HEK293 (cell line): ENCODE results near the gene WDR1.

Experiments used
- YY1 ChIP-seq: fragments of 450-650 bp; formaldehyde crosslinking; IDR thresholded peaks from 2 replicates; pipeline ENCODE4 v1.5.1; 2018; ENCODE audit warnings: missing biosample characterization, missing genetic modification characterization
- ZBTB26 ChIP-seq: fragments of 450-650 bp; formaldehyde crosslinking; optimal IDR thresholded peaks from 2 replicates; pipeline ENCODE3; 2016; ENCODE audit warnings: missing biosample characterization, mild to moderate bottlenecking, missing genetic modification characterization
- ZBTB44 ChIP-seq: fragments of 450-650 bp; IDR thresholded peaks from 2 replicates; pipeline ENCODE4 v1.5.1; 2018; ENCODE audit warnings: missing biosample characterization, mild to moderate bottlenecking, missing genetic modification characterization
- ZNF16 ChIP-seq: fragments of 450-650 bp; formaldehyde crosslinking; IDR thresholded peaks from 2 replicates; pipeline ENCODE4 v1.5.1; 2016; ENCODE audit warnings: low read depth, missing biosample characterization, missing genetic modification characterization
- ZNF26 ChIP-seq: fragments of 450-650 bp; formaldehyde crosslinking; IDR thresholded peaks from 2 replicates; pipeline ENCODE4 v1.5.1; 2016; ENCODE audit warnings: missing biosample characterization, missing genetic modification characterization
- ZNF560 ChIP-seq: fragments of 450-650 bp; formaldehyde crosslinking; IDR thresholded peaks from 2 replicates; pipeline ENCODE4 v1.5.1; 2017; ENCODE audit warnings: missing biosample characterization, missing genetic modification characterization, borderline replicate concordance
- ZNF624 ChIP-seq: fragments of 450-650 bp; formaldehyde crosslinking; IDR thresholded peaks from 2 replicates; pipeline ENCODE4 v1.5.1; 2017; ENCODE audit warnings: missing biosample characterization, missing genetic modification characterization
- ZNF629 ChIP-seq: fragments of 450-650 bp; formaldehyde crosslinking; IDR thresholded peaks from 2 replicates; pipeline ENCODE4 v1.5.1; 2017; ENCODE audit warnings: missing biosample characterization, missing genetic modification characterization
- ZNF843 ChIP-seq: fragments of 450-650 bp; formaldehyde crosslinking; IDR thresholded peaks from 2 replicates; pipeline ENCODE4 v1.5.1; 2016; ENCODE audit warnings: missing biosample characterization, missing genetic modification characterization
- TF ChIP-seq, protein P1 (sequence below): fragments of 450-650 bp; formaldehyde crosslinking; IDR thresholded peaks from 2 replicates; pipeline ENCODE4 v1.5.1; 2016; ENCODE audit warnings: missing biosample characterization, missing genetic modification characterization

GRCh38 chr4:10115271-10115796 lies 1.3 kb downstream of the WDR1 start:
- TF ChIP-seq, protein P1, sequence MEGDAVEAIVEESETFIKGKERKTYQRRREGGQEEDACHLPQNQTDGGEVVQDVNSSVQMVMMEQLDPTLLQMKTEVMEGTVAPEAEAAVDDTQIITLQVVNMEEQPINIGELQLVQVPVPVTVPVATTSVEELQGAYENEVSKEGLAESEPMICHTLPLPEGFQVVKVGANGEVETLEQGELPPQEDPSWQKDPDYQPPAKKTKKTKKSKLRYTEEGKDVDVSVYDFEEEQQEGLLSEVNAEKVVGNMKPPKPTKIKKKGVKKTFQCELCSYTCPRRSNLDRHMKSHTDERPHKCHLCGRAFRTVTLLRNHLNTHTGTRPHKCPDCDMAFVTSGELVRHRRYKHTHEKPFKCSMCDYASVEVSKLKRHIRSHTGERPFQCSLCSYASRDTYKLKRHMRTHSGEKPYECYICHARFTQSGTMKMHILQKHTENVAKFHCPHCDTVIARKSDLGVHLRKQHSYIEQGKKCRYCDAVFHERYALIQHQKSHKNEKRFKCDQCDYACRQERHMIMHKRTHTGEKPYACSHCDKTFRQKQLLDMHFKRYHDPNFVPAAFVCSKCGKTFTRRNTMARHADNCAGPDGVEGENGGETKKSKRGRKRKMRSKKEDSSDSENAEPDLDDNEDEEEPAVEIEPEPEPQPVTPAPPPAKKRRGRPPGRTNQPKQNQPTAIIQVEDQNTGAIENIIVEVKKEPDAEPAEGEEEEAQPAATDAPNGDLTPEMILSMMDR (tag by site-specific recombination): no peak
- TF ChIP-seq ZNF26 (tag by site-specific recombination) (no peak), ZNF843 (tag by site-specific recombination) (no peak), ZBTB26 (tag by site-specific recombination) (no peak), ZNF624 (tag by site-specific recombination) (no peak), ZNF560 (tag by site-specific recombination) (no peak), ZNF16 (tag by site-specific recombination) (no peak), ZBTB44 (tag by site-specific recombination) (no peak), YY1 (tag by site-specific recombination) (no peak), ZNF629 (tag by site-specific recombination) (no peak)
